Gastroesophageal sphincter (tissue), 4 donors: ENCODE data around the gene MYH6. TPM values are rescaled to one million over a fixed set of nuclear protein-coding genes. Genes with fewer than 3 reads are reported as not detected.

ENCODE experiments used
- ATAC-seq: fragments of 150-250 bp; one replicate; pipeline ENCODE4 v1.9.1; 2016; ENCODE audit warnings: mild to moderate bottlenecking, moderate library complexity
- H3K27ac ChIP-seq, 4 donors: fragments of 200-600 bp; sonication (generic) in 3 of 4; 1 replicate in 3 of 4; 2 replicates in 1 of 4; pipeline ENCODE4 v1.5.1; 2016 to 2019
- H3K27me3 ChIP-seq: fragments of 200-600 bp; sonication (generic); one replicate; pipeline ENCODE4 v1.5.1; 2019
- H3K36me3 ChIP-seq, 2 donors: fragments of 200-600 bp; sonication (generic); one replicate each; pipeline ENCODE4 v1.5.1; 2019; ENCODE audit warnings: control low read depth in 1 of 2
- H3K4me1 ChIP-seq, 3 donors: fragments of 200-600 bp; sonication (generic); 1 replicate in 2 of 3; 2 replicates in 1 of 3; pipeline ENCODE4 v1.5.1; 2016 to 2019; ENCODE audit warnings: control low read depth in 2 of 3
- H3K4me3 ChIP-seq, 2 donors: fragments of 200-600 bp; sonication (generic); one replicate each; pipeline ENCODE4 v1.5.1; 2019; ENCODE audit warnings: mild to moderate bottlenecking in 1 of 2, moderate library complexity in 1 of 2
- H3K9me3 ChIP-seq, 3 donors: fragments of 200-600 bp; sonication (generic); one replicate each; pipeline ENCODE4 v1.5.1; 2017 to 2019; ENCODE audit warnings: control low read depth in 2 of 3
- CTCF ChIP-seq, 4 experiments: fragments of 200-600 bp in 2 of 4; fragments of 450-650 bp in 2 of 4; sonication (generic) in 1 of 4; IDR thresholded peaks; one replicate each; pipeline ENCODE4 v1.5.1; 2017 to 2019; ENCODE audit warnings: antibody characterized with exemption in 4 of 4, mild to moderate bottlenecking in 2 of 4, moderate library complexity in 2 of 4
- EP300 ChIP-seq: sonication (generic); formaldehyde crosslinking; IDR thresholded peaks from one replicate; pipeline ENCODE4 v1.6.1; 2017; ENCODE audit warnings: antibody characterized with exemption, mild to moderate bottlenecking
- POLR2A ChIP-seq, 2 donors: fragments of 450-650 bp; IDR thresholded peaks; one replicate each; pipeline ENCODE4 v1.6.1; 2017; ENCODE audit warnings: antibody characterized with exemption in 2 of 2, mild to moderate bottlenecking in 2 of 2, moderate library complexity in 1 of 2
- POLR2AphosphoS5 ChIP-seq: sonication (generic); formaldehyde crosslinking; IDR thresholded peaks from one replicate; pipeline ENCODE4 v1.6.1; 2017; ENCODE audit warnings: antibody characterized with exemption
- WGBS, 2 donors: methylation state at CpG; one replicate each; pipeline ENCODE4 v1.1.5; 2018; ENCODE audit warnings: low coverage in 1 of 2; 5-methylcytosine and 5-hydroxymethylcytosine counted together
- total RNA-seq, 4 donors: library from RNA; depleted of rRNA; stranded (reverse); fragments of >200 nt; gene quantifications; one replicate each; pipeline ENCODE4 v1.1.0, GENCODE V29; 2016

Gene MYH6
- total RNA-seq, 4 donors from 2014 or later = not detected

GRCh38 chr14:23349156-23349845 lies 58.8 kb downstream of the MYH6 start:
- Histone ChIP-seq H3K36me3 (peaks cover 0 to 21% of the 10 kb centered on the region in 2 donors), H3K4me1 (peaks cover 0 to 21% (median 6%) of the 10 kb centered on the region in 3 donors), H3K27ac (no peak overlapping the region), H3K27me3 (no peaks in the 10 kb centered on the region), H3K9me3 (no peaks in the 10 kb centered on the region), H3K4me3 (no peak overlapping the region)
- no peak for ATAC-seq
- TF ChIP-seq POLR2AphosphoS5 = no peak
- 78 to 91% methylated on average over 3 to 5 of the region's 8 CpGs for WGBS, 2 donors

- no peak for ATAC-seq
- Histone ChIP-seq H3K4me1 (peaks cover 0 to 20% (median 6%) of the 10 kb centered on the region in 3 donors), H3K27ac (no peak overlapping the region), H3K4me3 (no peak overlapping the region), H3K36me3 (peaks cover 0 to 21% of the 10 kb centered on the region in 2 donors), H3K9me3 (no peaks in the 10 kb centered on the region), H3K27me3 (no peaks in the 10 kb centered on the region)
- 84% methylated on average over 6 of the region's 6 CpGs; no CpG with 5 or more reads in 1 of the 2 donors for WGBS, 2 donors
- TF ChIP-seq CTCF (IDR thresholded peaks at IDR 0.05) (no peak), POLR2AphosphoS5 (no peak), EP300 (no peak), POLR2A (IDR thresholded peaks at IDR 0.05) (no peak)
Observed at GRCh38 chr14:23348297-23348655, 59.8 kb downstream of the MYH6 start.

- H3K4me1 ChIP-seq = peaks cover 0 to 13% (median 6%) of the 10 kb centered on the region in 3 donors
- H3K27ac ChIP-seq = no peak overlapping the region
- 89 to 92% methylated on average over 10 to 11 of the region's 19 CpGs for WGBS, 2 donors
- H3K9me3 ChIP-seq = no peaks in the 10 kb centered on the region
- H3K4me3 ChIP-seq = no peak overlapping the region
- ATAC-seq = no peak
- TF ChIP-seq EP300 = no peak
- TF ChIP-seq POLR2A (IDR thresholded peaks at IDR 0.05) = no peak
- TF ChIP-seq CTCF (IDR thresholded peaks at IDR 0.05) = no peak
- TF ChIP-seq POLR2AphosphoS5 = no peak
- no peaks in the 10 kb centered on the region for H3K27me3 ChIP-seq
- H3K36me3 ChIP-seq = peaks cover 0 to 21% of the 10 kb centered on the region in 2 donors
Observed at GRCh38 chr14:23347406-23348296, 60.4 kb downstream of the MYH6 start.

GRCh38 chr14:23346693-23347405 lies 61.2 kb downstream of the MYH6 start:
- no peak overlapping the region for H3K27ac ChIP-seq
- peaks cover 0 to 21% of the 10 kb centered on the region in 2 donors for H3K36me3 ChIP-seq
- no peak for ATAC-seq
- 79% methylated on average over 7 of the region's 27 CpGs; no CpG with 5 or more reads in 1 of the 2 donors for WGBS, 2 donors
- TF ChIP-seq POLR2A (IDR thresholded peaks at IDR 0.05) (no peak), POLR2AphosphoS5 (no peak), CTCF (IDR thresholded peaks at IDR 0.05) (no peak)
- peaks cover 0 to 6% (median 3%) of the 10 kb centered on the region in 3 donors for H3K4me1 ChIP-seq
- no peaks in the 10 kb centered on the region for H3K27me3 ChIP-seq
- H3K9me3 ChIP-seq = no peaks in the 10 kb centered on the region
- H3K4me3 ChIP-seq = no peak overlapping the region

- Histone ChIP-seq H3K36me3 (peaks cover 0 to 21% of the 10 kb centered on the region in 2 donors), H3K9me3 (no peaks in the 10 kb centered on the region), H3K4me3 (no peak overlapping the region), H3K27me3 (no peaks in the 10 kb centered on the region), H3K27ac (no peak overlapping the region), H3K4me1 (no peaks in the 10 kb centered on the region)
- ATAC-seq = no peak
- 64 to 75% methylated on average over 4 to 7 of the region's 13 CpGs for WGBS, 2 donors
- TF ChIP-seq POLR2AphosphoS5 = no peak
- no peak for TF ChIP-seq EP300
- TF ChIP-seq CTCF (IDR thresholded peaks at IDR 0.05) = no peak
- TF ChIP-seq POLR2A (IDR thresholded peaks at IDR 0.05) = no peak
Observed at GRCh38 chr14:23345987-23346692, 61.9 kb downstream of the MYH6 start.
